Ovary (tissue), 3 donors: Measurements from ENCODE around the gene MTUS2.

Experiments
- CTCF ChIP-seq, 3 donors: fragments of 450-650 bp in 2 of 3; fragments of 200-600 bp in 1 of 3; IDR thresholded peaks; one replicate each; pipeline versions ENCODE4 v1.5.1 to v1.8.0; 2016 to 2022; ENCODE audit warnings: antibody characterized with exemption in 3 of 3, mild to moderate bottlenecking in 1 of 3
- POLR2A ChIP-seq: fragments of 450-650 bp; IDR thresholded peaks from one replicate; pipeline ENCODE4 v1.6.1; 2017; ENCODE audit warnings: antibody characterized with exemption, mild to moderate bottlenecking, moderate library complexity
- donor health status: DM: no; HTN: no; CAD: no.

- no peak for TF ChIP-seq CTCF (IDR thresholded peaks at IDR 0.05)
- no peak for TF ChIP-seq POLR2A
These were observed 185.1 kb downstream of the MTUS2 start for GRCh38 chr13:29005035-29005762.
